GM03348 (cell line): ENCODE measurements around the gene TWIST2.

ENCODE experiments used
- DNase-seq: peaks from one replicate; pipeline ENCODE4 v3.0.0; 2012; ENCODE audit warnings: low spot score

The TWIST2 gene

GRCh38 chr2:238905224-238905623, 57.3 kb downstream of the TWIST2 start:
- no peak for DNase-seq

GRCh38 chr2:238905644-238906043, 57.8 kb downstream of the TWIST2 start:
- no peak for DNase-seq

GRCh38 chr2:238906254-238906935, 58.5 kb downstream of the TWIST2 start:
- no peak for DNase-seq

GRCh38 chr2:238906936-238907716, 59.2 kb downstream of the TWIST2 start:
- DNase-seq = no peak

GRCh38 chr2:238907717-238908173, 59.9 kb downstream of the TWIST2 start:
- no peak for DNase-seq

- DNase-seq = no peak
Observed at GRCh38 chr2:238908960-238909951, 61.4 kb downstream of the TWIST2 start.

GRCh38 chr2:238910751-238911351, 63.0 kb downstream of the TWIST2 start:
- no peak for DNase-seq

GRCh38 chr2:238911376-238912227, 63.7 kb downstream of the TWIST2 start:
- DNase-seq = no peak

GRCh38 chr2:238912228-238912915, 64.5 kb downstream of the TWIST2 start:
- DNase-seq = no peak

GRCh38 chr2:238912916-238913875, 65.3 kb downstream of the TWIST2 start:
- DNase-seq = no peak

- no peak for DNase-seq
Observed at GRCh38 chr2:238913931-238914647, 66.2 kb downstream of the TWIST2 start.

- DNase-seq = peak; percentile 75
Observed at GRCh38 chr2:238914648-238915015, 66.7 kb downstream of the TWIST2 start.

- no peak for DNase-seq
Observed at GRCh38 chr2:238915196-238915595, 67.3 kb downstream of the TWIST2 start.

GRCh38 chr2:238915596-238915995, 67.7 kb downstream of the TWIST2 start:
- no peak for DNase-seq

- DNase-seq = no peak
Observed at GRCh38 chr2:238916176-238916874, 68.4 kb downstream of the TWIST2 start.

GRCh38 chr2:238916875-238917590, 69.1 kb downstream of the TWIST2 start:
- no peak for DNase-seq

GRCh38 chr2:238919307-238919706, 71.4 kb downstream of the TWIST2 start:
- no peak for DNase-seq
